ENCODE measurements around the gene NPPA. TPM values are rescaled to one million over a fixed set of nuclear protein-coding genes. Genes with fewer than 3 reads are reported as not detected.

The NPPA gene
- total and polyA plus RNA-seq, 10 of the 15 experiments (the other 5 are each of a cell fraction or from before 2014, with no cell fraction given), result 0.31 to 0.39 TPM; not detected in 8

- in situ Hi-C loops (cut with MboI) (no loop called here), intact Hi-C loops (cut with micrococcal nuclease; ENCODE audit: unreplicated experiment) (no loop called here)
- H3K36me3 ChIP-seq (ENCODE audit: control insufficient read depth in 2 of 2, insufficient read depth in 2 of 2, low read length in 1 of 2), result peaks cover 35 to 37% of the 10 kb centered on the region in 2 experiments
- no peak overlapping the region for H2AFZ ChIP-seq (ENCODE audit: control insufficient read depth, low read depth, low read length)
- DNase-seq (ENCODE audit: low read depth, low spot score) (no peak), FAIRE-seq (no peak), ATAC-seq (no peak)
- no peak overlapping the region for H3K4me3 ChIP-seq
- H3K79me2 ChIP-seq (ENCODE audit: control insufficient read depth, insufficient read depth, low read length), result no peaks in the 10 kb centered on the region
- SMC1A ChIA-PET (ENCODE audit: uncharacterized antibody, unreplicated experiment), result no interaction called here
- no peak overlapping the region for H3K9ac ChIP-seq (ENCODE audit: control insufficient read depth, insufficient read depth, low read length)
- no peak overlapping the region for H3K27ac ChIP-seq (ENCODE audit: control insufficient read depth, insufficient read depth)
- no peak overlapping the region for H3K4me2 ChIP-seq (ENCODE audit: control insufficient read depth, insufficient read depth)
- TF ChIP-seq RBBP5 (conservative IDR thresholded peaks at IDR 0.05), result no peak
- TF ChIP-seq, protein P1, sequence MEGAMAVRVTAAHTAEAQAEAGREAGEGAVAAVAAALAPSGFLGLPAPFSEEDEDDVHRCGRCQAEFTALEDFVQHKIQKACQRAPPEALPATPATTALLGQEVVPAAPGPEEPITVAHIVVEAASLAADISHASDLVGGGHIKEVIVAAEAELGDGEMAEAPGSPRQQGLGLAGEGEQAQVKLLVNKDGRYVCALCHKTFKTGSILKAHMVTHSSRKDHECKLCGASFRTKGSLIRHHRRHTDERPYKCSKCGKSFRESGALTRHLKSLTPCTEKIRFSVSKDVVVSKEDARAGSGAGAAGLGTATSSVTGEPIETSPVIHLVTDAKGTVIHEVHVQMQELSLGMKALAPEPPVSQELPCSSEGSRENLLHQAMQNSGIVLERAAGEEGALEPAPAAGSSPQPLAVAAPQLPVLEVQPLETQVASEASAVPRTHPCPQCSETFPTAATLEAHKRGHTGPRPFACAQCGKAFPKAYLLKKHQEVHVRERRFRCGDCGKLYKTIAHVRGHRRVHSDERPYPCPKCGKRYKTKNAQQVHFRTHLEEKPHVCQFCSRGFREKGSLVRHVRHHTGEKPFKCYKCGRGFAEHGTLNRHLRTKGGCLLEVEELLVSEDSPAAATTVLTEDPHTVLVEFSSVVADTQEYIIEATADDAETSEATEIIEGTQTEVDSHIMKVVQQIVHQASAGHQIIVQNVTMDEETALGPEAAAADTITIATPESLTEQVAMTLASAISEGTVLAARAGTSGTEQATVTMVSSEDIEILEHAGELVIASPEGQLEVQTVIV (IDR thresholded peaks at IDR 0.05; ENCODE audit: borderline replicate concordance, partially characterized antibody), result no peak
- 95% methylated on average over 28 of the region's 28 CpGs for WGBS (ENCODE audit: insufficient coverage, insufficient replicate concordance, low lambda C conversion rate, missing lambda C conversion rate)
- H4K20me1 ChIP-seq (ENCODE audit: control insufficient read depth, insufficient read depth), result no peaks in the 10 kb centered on the region
- no peaks in the 10 kb centered on the region for H3K27me3 ChIP-seq (replicated peaks in 1 of 2; ENCODE audit: control insufficient read depth in 2 of 2, insufficient read depth in 2 of 2, low read length in 1 of 2)
- no peaks in the 10 kb centered on the region for H3K9me3 ChIP-seq (replicated peaks; ENCODE audit: control insufficient read depth, insufficient read depth, low read length)
- POLR2A ChIA-PET, result no interaction called here
- no TSS peak for BruUV-seq (replicated peaks)
- H3K4me1 ChIP-seq (ENCODE audit: control insufficient read depth, insufficient read depth, low read length), result no peaks in the 10 kb centered on the region
- RAD21 ChIA-PET (ENCODE audit: unreplicated experiment), result no interaction called here
- CTCF ChIA-PET, result interaction anchor here (4.5 kb wide), 1 partner anchor 132 kb away, joined by 24 read pairs; no protein-coding TSS in a partner anchor
Measured at GRCh38 chr1:11835441-11836225, 11.9 kb downstream of the NPPA start.

- intact Hi-C loops (cut with micrococcal nuclease; ENCODE audit: unreplicated experiment), result no loop called here
- no peak for DNase-seq (ENCODE audit: low read depth, low spot score)
Measured at GRCh38 chr1:11833900-11834299, 13.7 kb downstream of the NPPA start.

More at GRCh38 chr1:11833900-11834299, 13.7 kb downstream of the NPPA start:
- Histone ChIP-seq H3K27me3 (replicated peaks in 1 of 2; ENCODE audit: control insufficient read depth in 2 of 2, insufficient read depth in 2 of 2, low read length in 1 of 2) (no peaks in the 10 kb centered on the region), H3K4me1 (ENCODE audit: control insufficient read depth, insufficient read depth, low read length) (no peaks in the 10 kb centered on the region), H4K20me1 (ENCODE audit: control insufficient read depth, insufficient read depth) (no peaks in the 10 kb centered on the region), H3K4me3 (no peak overlapping the region), H2AFZ (ENCODE audit: control insufficient read depth, low read depth, low read length) (no peak overlapping the region), H3K9ac (ENCODE audit: control insufficient read depth, insufficient read depth, low read length) (no peak overlapping the region), H3K9me3 (replicated peaks; ENCODE audit: control insufficient read depth, insufficient read depth, low read length) (no peaks in the 10 kb centered on the region), H3K36me3 (ENCODE audit: control insufficient read depth in 2 of 2, insufficient read depth in 2 of 2, low read length in 1 of 2) (peaks cover 33 to 39% of the 10 kb centered on the region in 2 experiments), H3K79me2 (ENCODE audit: control insufficient read depth, insufficient read depth, low read length) (no peaks in the 10 kb centered on the region), H3K4me2 (ENCODE audit: control insufficient read depth, insufficient read depth) (no peak overlapping the region), H3K27ac (ENCODE audit: control insufficient read depth, insufficient read depth) (no peak overlapping the region)
- ChIA-PET RAD21 (ENCODE audit: unreplicated experiment) (no interaction called here), SMC1A (ENCODE audit: uncharacterized antibody, unreplicated experiment) (no interaction called here), POLR2A (no interaction called here), CTCF (no interaction called here)
- ATAC-seq (no peak), FAIRE-seq (no peak)
- 96% methylated on average over 13 of the region's 13 CpGs for whole genome bisulfite sequencing (ENCODE audit: insufficient coverage, insufficient replicate concordance, low lambda C conversion rate, missing lambda C conversion rate)
- in situ Hi-C loops (cut with MboI), result no loop called here
- TF ChIP-seq, protein P2, sequence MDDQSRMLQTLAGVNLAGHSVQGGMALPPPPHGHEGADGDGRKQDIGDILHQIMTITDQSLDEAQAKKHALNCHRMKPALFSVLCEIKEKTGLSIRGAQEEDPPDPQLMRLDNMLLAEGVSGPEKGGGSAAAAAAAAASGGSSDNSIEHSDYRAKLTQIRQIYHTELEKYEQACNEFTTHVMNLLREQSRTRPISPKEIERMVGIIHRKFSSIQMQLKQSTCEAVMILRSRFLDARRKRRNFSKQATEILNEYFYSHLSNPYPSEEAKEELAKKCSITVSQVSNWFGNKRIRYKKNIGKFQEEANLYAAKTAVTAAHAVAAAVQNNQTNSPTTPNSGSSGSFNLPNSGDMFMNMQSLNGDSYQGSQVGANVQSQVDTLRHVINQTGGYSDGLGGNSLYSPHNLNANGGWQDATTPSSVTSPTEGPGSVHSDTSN (IDR thresholded peaks at IDR 0.05; ENCODE audit: insufficient replicate concordance, low read depth, low read length), result peak; percentile 68
- TF ChIP-seq POLR2A (IDR thresholded peaks at IDR 0.05; ENCODE audit: low read depth, low read length) (0 out of 2 replicates have a peak, but pooled peaks have one; percentile 32), CHD4 (IDR thresholded peaks at IDR 0.05) (no peak), BCL3 (IDR thresholded peaks at IDR 0.05; ENCODE audit: borderline replicate concordance, insufficient read depth, low read depth, low read length, poor library complexity, severe bottlenecking) (peak; percentile 98), TCF3 (IDR thresholded peaks at IDR 0.05; ENCODE audit: borderline replicate concordance, insufficient read depth, low read depth, low read length) (0 out of 2 replicates have a peak, but pooled peaks have one; percentile 37)
- BruUV-seq (replicated peaks), result no TSS peak

Data from GM12878 (cell line).